ENCODE measurements around the gene EIF3I. TPM values are rescaled to one million over a fixed set of nuclear protein-coding genes. Genes with fewer than 3 reads are reported as not detected.

Gene EIF3I
- total and polyA plus RNA-seq, 10 of the 15 experiments (the other 5 are each of a cell fraction or from before 2014, with no cell fraction given): 208 to 606 (median 352) TPM

DNA sequence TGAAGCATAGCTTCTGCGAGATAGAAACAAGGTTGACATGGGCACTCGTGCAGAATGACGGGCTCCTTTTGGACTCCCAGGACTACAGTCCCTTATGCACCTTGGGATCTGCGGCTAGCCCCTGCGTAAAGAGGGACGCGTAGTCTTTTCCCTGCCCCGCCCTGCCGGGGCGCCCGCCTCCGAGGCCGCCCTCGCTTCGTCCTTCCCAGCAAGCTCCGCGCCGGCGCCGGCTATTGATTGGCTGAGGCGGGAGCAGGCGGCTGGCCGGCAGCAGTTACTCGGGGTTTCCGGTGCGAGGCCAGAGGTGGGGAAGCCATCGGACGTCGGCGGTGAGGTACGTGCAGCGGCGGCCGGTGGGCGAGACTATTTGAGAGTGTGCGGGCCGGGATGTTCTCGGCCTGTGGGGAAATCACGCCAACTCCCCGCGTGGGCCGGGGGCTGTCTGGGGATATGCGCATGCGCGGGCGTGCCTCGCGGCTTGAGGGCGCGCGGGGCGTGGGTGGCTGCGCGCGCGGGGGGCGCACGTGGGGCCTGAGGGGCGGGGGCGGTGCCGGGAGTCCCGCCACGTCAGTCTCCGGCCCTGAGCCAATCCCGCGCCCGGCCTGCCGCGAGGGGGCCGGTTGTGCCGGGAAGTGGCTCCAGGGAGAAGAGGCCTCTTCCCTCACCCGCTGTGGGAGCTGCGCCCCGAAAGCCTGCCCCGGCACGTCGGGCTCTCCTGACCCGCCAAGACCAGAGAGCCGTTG is 42.6 kb upstream of the EIF3I start, which contains the start of gene TXLNA (continued):
- TF ChIP-seq, protein P1, sequence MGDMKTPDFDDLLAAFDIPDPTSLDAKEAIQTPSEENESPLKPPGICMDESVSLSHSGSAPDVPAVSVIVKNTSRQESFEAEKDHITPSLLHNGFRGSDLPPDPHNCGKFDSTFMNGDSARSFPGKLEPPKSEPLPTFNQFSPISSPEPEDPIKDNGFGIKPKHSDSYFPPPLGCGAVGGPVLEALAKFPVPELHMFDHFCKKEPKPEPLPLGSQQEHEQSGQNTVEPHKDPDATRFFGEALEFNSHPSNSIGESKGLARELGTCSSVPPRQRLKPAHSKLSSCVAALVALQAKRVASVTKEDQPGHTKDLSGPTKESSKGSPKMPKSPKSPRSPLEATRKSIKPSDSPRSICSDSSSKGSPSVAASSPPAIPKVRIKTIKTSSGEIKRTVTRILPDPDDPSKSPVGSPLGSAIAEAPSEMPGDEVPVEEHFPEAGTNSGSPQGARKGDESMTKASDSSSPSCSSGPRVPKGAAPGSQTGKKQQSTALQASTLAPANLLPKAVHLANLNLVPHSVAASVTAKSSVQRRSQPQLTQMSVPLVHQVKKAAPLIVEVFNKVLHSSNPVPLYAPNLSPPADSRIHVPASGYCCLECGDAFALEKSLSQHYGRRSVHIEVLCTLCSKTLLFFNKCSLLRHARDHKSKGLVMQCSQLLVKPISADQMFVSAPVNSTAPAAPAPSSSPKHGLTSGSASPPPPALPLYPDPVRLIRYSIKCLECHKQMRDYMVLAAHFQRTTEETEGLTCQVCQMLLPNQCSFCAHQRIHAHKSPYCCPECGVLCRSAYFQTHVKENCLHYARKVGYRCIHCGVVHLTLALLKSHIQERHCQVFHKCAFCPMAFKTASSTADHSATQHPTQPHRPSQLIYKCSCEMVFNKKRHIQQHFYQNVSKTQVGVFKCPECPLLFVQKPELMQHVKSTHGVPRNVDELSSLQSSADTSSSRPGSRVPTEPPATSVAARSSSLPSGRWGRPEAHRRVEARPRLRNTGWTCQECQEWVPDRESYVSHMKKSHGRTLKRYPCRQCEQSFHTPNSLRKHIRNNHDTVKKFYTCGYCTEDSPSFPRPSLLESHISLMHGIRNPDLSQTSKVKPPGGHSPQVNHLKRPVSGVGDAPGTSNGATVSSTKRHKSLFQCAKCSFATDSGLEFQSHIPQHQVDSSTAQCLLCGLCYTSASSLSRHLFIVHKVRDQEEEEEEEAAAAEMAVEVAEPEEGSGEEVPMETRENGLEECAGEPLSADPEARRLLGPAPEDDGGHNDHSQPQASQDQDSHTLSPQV (IDR thresholded peaks at IDR 0.05): peak; percentile 70; the same call in 1 of the 2 replicates
- peak; percentile 91 for TF ChIP-seq NFYB (IDR thresholded peaks at IDR 0.05; ENCODE audit: insufficient read depth, low read depth, low read length)
- TF ChIP-seq HCFC1 (IDR thresholded peaks at IDR 0.05; ENCODE audit: low read length): peak; percentile 38; the same call in 1 of the 2 replicates
- TF ChIP-seq, protein P2, sequence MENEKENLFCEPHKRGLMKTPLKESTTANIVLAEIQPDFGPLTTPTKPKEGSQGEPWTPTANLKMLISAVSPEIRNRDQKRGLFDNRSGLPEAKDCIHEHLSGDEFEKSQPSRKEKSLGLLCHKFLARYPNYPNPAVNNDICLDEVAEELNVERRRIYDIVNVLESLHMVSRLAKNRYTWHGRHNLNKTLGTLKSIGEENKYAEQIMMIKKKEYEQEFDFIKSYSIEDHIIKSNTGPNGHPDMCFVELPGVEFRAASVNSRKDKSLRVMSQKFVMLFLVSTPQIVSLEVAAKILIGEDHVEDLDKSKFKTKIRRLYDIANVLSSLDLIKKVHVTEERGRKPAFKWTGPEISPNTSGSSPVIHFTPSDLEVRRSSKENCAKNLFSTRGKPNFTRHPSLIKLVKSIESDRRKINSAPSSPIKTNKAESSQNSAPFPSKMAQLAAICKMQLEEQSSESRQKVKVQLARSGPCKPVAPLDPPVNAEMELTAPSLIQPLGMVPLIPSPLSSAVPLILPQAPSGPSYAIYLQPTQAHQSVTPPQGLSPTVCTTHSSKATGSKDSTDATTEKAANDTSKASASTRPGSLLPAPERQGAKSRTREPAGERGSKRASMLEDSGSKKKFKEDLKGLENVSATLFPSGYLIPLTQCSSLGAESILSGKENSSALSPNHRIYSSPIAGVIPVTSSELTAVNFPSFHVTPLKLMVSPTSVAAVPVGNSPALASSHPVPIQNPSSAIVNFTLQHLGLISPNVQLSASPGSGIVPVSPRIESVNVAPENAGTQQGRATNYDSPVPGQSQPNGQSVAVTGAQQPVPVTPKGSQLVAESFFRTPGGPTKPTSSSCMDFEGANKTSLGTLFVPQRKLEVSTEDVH (IDR thresholded peaks at IDR 0.05; ENCODE audit: low read depth, partially characterized antibody): no peak
- no peak for TF ChIP-seq BCL11A (IDR thresholded peaks at IDR 0.05; ENCODE audit: low read depth, low read length)
- TF ChIP-seq NR2C1 (IDR thresholded peaks at IDR 0.05): peak; percentile 68
- TF ChIP-seq, protein P3, sequence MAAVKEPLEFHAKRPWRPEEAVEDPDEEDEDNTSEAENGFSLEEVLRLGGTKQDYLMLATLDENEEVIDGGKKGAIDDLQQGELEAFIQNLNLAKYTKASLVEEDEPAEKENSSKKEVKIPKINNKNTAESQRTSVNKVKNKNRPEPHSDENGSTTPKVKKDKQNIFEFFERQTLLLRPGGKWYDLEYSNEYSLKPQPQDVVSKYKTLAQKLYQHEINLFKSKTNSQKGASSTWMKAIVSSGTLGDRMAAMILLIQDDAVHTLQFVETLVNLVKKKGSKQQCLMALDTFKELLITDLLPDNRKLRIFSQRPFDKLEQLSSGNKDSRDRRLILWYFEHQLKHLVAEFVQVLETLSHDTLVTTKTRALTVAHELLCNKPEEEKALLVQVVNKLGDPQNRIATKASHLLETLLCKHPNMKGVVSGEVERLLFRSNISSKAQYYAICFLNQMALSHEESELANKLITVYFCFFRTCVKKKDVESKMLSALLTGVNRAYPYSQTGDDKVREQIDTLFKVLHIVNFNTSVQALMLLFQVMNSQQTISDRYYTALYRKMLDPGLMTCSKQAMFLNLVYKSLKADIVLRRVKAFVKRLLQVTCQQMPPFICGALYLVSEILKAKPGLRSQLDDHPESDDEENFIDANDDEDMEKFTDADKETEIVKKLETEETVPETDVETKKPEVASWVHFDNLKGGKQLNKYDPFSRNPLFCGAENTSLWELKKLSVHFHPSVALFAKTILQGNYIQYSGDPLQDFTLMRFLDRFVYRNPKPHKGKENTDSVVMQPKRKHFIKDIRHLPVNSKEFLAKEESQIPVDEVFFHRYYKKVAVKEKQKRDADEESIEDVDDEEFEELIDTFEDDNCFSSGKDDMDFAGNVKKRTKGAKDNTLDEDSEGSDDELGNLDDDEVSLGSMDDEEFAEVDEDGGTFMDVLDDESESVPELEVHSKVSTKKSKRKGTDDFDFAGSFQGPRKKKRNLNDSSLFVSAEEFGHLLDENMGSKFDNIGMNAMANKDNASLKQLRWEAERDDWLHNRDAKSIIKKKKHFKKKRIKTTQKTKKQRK (IDR thresholded peaks at IDR 0.05; ENCODE audit: low read depth, low read length): no peak
- peak; percentile 97 for TF ChIP-seq PML (IDR thresholded peaks at IDR 0.05; ENCODE audit: low read length)
- TF ChIP-seq, protein P4, sequence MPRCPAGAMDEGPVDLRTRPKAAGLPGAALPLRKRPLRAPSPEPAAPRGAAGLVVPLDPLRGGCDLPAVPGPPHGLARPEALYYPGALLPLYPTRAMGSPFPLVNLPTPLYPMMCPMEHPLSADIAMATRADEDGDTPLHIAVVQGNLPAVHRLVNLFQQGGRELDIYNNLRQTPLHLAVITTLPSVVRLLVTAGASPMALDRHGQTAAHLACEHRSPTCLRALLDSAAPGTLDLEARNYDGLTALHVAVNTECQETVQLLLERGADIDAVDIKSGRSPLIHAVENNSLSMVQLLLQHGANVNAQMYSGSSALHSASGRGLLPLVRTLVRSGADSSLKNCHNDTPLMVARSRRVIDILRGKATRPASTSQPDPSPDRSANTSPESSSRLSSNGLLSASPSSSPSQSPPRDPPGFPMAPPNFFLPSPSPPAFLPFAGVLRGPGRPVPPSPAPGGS (IDR thresholded peaks at IDR 0.05; ENCODE audit: borderline replicate concordance, insufficient read depth, low read depth, low read length, poor library complexity, severe bottlenecking): no peak
- TF ChIP-seq CBX5 (IDR thresholded peaks at IDR 0.05; ENCODE audit: low read depth): no peak
- TF ChIP-seq YBX1 (IDR thresholded peaks at IDR 0.05): no peak
- peak; percentile 96 for TF ChIP-seq POLR2AphosphoS5 (IDR thresholded peaks at IDR 0.05; ENCODE audit: low read length)
- TF ChIP-seq, protein P5, sequence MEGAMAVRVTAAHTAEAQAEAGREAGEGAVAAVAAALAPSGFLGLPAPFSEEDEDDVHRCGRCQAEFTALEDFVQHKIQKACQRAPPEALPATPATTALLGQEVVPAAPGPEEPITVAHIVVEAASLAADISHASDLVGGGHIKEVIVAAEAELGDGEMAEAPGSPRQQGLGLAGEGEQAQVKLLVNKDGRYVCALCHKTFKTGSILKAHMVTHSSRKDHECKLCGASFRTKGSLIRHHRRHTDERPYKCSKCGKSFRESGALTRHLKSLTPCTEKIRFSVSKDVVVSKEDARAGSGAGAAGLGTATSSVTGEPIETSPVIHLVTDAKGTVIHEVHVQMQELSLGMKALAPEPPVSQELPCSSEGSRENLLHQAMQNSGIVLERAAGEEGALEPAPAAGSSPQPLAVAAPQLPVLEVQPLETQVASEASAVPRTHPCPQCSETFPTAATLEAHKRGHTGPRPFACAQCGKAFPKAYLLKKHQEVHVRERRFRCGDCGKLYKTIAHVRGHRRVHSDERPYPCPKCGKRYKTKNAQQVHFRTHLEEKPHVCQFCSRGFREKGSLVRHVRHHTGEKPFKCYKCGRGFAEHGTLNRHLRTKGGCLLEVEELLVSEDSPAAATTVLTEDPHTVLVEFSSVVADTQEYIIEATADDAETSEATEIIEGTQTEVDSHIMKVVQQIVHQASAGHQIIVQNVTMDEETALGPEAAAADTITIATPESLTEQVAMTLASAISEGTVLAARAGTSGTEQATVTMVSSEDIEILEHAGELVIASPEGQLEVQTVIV (IDR thresholded peaks at IDR 0.05; ENCODE audit: borderline replicate concordance, partially characterized antibody): no peak
- peak; percentile 51 for TF ChIP-seq NRF1 (conservative IDR thresholded peaks at IDR 0.05; ENCODE audit: low read depth, low read length)

Data from GM12878 (cell line).